GM21447 (cell line): ENCODE measurements around the gene KCNC4.
A peak's percentile ranks its signal among the peaks of the same experiment; 100 is the strongest.

Experiments
- ATAC-seq: cut with Tn5 transposase; IDR thresholded peaks from one replicate; pipeline ENCODE4 v1.9.1; 2021; ENCODE audit not compliant: unreplicated experiment

Gene KCNC4

GRCh38 chr1:110188035-110188618 lies 22.0 kb upstream of the KCNC4 start:
- ATAC-seq = no peak

- ATAC-seq = no peak
Observed at GRCh38 chr1:110189181-110189580, 20.9 kb upstream of the KCNC4 start.

- ATAC-seq = no peak
Observed at GRCh38 chr1:110190282-110190929, 19.7 kb upstream of the KCNC4 start.

DNA sequence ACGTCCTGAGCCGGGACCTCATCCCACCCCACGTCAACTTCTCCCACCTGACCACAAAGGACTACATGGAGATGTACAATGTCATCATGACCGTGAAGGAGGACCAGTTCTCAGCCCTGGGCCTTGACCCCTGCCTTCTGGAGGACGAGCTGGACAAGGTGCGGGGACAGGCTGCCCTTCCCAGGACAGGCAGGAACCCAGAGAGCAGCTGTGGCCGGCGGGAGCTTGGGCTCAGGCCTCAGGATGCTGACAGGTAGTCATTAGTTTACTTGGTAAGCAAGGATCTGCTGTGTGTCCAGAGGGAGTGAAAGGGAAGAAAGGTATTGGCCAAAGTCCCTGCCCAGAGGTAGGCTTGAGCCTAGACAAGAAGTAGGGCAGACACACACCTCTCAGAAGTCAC lies 17.6 kb upstream of the KCNC4 start:
- ATAC-seq = no peak

GRCh38 chr1:110195196-110195595 lies 14.9 kb upstream of the KCNC4 start:
- no peak for ATAC-seq

GRCh38 chr1:110196917-110197765 lies 13.0 kb upstream of the KCNC4 start:
- ATAC-seq = peak; percentile 62

DNA sequence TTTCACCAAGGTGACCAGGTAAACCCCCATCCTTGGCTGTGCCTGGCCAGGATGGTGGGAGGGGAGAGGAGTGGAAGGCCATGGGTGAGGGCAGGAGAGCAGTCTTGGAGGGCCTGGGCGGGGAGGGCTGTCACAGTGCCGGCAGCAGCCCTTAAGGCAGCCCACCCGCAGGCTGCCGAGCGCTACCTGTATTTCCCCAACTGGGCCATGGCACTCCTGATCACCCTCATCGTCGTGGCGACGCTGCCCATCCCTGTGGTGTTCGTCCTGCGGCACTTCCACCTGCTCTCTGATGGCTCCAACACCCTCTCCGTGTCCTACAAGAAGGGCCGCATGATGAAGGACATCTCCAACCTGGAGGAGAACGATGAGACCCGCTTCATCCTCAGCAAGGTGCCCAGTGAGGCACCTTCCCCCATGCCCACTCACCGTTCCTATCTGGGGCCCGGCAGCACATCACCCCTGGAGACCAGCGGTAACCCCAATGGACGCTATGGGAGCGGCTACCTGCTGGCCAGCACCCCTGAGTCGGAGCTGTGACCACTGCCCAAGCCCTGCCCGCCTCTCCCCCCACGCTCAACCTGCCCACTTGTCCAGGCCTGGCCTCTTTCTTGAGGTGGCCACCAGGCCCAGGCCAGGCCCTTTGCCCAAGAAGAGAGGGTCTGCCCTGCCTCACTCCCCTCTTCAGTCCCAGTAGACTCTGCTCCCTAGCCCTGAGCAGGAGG lies 12.0 kb upstream of the KCNC4 start:
- no peak for ATAC-seq

DNA sequence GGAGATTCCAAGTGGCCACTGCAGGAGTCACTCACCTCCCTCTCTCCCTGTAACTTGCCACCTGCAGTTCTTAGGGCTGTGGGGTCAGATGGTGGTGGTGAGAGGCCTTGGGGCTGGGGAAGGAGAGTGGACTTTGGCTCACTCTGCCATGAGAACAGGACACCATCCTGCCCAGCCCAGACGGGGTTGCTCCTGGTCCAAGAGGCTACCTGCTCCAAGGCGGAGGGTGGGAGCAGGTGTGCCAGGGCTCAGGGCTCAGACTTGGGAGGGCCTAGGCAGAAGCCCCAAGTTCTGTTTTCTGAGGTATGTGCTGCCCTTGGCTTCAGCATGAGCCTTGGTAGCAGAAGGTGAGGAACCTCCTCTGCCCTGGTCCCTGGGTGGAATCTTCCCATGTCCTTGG lies 11.4 kb upstream of the KCNC4 start:
- ATAC-seq = no peak

DNA sequence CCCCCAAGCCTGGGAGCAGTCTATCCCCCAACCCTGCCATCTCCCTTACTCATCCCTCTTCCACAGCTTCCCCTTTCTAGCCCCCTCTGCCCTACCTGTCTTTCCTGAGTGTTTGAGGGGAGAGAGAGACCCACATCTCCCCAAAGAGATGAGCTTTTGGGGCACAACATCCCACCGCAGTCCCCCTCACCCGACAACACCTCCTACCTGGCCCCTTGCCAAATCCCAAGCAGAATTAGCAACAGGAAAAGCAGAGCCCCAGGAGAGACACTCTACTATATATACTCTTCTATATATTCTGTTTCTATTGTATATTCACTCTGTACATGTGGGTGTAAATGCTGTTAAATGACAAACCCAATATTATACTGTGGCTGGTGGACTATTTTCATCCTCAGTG lies 9.9 kb upstream of the KCNC4 start:
- no peak for ATAC-seq

DNA sequence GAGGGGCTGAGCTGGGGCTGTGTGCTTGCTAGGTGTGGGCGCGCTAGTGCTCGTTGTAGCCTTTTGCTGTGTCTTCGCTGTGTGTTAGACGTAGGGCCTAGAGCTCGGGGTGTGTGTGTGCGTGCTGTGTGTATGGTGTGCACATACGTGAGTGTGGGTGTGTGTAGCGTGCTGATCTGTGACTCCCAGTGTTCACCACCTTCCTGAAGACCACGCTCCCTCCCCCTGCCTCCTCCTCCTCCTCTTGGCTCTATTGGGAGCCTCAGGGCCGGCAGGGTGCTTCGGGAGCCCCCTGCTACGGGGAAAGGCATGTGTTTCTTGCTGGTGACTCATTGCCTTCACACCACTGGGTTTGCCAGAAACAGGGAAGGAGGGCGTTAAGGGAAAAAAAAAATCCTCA lies 9.4 kb upstream of the KCNC4 start:
- no peak for ATAC-seq

GRCh38 chr1:110201157-110201825 lies 8.8 kb upstream of the KCNC4 start:
- no peak for ATAC-seq

- ATAC-seq = no peak
Observed at GRCh38 chr1:110203021-110203661, 7.0 kb upstream of the KCNC4 start.

DNA sequence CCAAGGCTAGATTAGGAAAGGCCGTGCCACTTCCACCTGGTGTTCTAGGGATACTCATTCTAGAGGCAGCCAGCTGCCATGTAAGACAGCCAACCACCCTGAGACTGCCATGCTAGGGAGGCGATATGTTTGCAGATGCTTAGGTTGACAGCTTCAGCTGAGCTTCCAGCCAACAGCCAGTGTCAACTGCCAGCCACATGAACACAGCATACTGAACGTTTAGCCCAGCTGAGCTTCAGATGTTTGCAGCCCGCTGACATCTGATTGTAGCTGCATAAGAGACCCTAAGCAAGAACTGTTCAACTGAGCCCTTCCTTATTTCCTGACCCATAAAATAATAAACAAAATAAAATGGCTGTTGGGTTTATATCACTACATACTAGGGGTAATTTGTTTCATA lies 5.0 kb upstream of the KCNC4 start:
- no peak for ATAC-seq

- ATAC-seq = no peak
Observed at GRCh38 chr1:110205591-110206155, 4.4 kb upstream of the KCNC4 start.

DNA sequence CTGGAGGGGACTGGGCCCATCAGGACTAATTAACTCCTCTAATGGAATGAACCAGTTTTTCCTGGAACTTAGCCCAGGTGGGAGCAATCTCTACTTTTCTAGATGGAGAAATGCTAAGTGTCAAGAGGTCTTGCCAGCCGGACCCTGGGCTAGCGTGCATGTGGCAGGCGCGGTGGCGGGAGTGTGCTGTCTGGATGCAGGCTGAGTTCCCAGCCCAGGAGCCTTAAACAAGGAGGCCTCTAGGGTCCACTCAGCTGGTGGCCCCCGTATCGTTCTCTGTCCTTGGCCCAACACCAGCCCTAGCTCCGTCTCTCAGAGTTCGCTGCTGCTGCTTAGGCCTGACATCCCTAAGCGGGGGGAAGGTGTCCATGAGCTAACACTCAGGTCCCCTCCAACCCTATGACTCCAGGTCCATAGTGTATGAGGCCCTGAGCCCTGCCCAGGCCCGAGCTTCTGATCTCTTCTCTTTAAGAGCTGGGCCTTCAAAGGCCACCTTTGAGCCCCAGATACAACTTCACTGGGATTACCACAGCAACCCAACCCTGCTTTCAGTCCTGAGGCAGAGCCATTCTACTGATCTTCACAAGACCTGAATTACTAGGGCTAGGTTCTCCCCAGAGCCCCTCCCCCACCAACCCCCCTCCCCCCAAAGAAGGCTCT lies 3.7 kb upstream of the KCNC4 start:
- no peak for ATAC-seq

DNA sequence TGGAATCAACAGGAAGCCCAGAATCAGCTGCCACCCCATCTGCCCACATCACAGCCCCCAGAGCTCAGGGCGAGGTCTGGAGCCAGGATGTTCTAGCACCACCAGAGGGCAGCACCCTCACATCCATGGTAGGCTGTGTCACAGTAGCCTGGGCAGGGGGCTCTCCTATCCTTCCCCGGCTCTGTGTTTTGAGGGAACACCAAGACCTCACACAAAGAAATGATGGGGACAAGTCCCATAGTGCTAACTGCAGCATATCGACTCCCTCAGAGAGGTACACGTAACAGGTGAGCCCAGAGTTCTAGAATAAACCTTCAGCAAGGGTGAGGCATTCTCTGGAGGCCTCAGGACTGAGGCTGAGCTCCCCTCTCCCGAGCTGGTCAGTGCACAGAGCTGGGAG lies 2.3 kb upstream of the KCNC4 start:
- ATAC-seq = no peak

- ATAC-seq = no peak
Observed at GRCh38 chr1:110208916-110209645, 1.0 kb upstream of the KCNC4 start.

DNA sequence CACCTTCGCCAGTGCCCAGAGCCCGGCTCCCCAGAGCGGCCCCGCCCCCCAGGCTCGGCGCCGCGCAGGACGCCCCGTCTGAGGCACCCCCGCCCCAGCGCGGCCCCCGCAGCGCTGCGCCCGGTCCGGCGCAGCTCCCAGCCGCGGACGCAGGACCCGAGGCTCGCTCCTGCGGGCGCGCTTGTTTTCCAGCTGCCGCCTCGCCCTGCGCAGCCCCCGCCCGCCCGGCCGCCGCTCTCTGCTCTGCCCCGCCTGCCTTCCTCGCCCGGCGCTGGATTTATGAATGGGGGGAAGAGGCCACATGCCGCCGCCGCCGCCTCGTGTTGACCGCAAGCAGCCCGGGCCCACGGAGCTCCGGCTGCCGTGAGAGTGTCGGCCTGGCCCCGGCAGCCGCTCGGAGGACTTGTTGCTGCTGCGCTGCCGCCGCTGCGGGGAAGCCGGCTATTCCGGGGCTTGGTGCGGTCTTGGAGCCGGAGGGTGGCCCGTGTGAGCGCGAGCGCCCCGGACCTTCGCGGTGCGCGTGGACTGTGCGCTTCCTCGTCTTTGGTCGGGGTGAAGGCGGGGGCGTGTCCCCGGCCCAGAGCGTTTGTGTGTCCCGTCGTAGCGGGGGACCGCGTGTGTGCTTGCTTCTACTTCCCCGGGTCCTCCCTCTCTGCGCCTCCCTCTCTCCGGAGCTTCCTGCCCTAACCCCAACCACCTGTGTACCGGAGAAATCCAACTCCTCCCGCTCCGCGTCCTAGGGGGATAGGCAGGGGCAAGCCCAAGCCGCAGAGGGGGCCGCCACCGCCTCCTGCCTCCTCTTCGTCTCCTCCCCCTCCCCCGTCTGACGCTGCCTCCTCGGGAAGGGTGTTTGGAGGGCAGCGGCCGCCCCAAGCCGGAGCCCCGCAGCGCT lies 736 bp downstream of the KCNC4 start:
- ATAC-seq = peak; percentile 22
